Glomerular visceral epithelial cell (primary cell): ENCODE data around the gene TSPAN32.
"Not testable (repeated sequence)": the region's sequence is repeated elsewhere in the genome, so short reads cannot be mapped to it uniquely, and the experiment has no call there.

ENCODE experiments used
- DNase-seq: peaks from one replicate; pipeline ENCODE4 v3.0.0-alpha.2; 2016; ENCODE audit errors: extremely low spot score

TSPAN32 gene

DNA sequence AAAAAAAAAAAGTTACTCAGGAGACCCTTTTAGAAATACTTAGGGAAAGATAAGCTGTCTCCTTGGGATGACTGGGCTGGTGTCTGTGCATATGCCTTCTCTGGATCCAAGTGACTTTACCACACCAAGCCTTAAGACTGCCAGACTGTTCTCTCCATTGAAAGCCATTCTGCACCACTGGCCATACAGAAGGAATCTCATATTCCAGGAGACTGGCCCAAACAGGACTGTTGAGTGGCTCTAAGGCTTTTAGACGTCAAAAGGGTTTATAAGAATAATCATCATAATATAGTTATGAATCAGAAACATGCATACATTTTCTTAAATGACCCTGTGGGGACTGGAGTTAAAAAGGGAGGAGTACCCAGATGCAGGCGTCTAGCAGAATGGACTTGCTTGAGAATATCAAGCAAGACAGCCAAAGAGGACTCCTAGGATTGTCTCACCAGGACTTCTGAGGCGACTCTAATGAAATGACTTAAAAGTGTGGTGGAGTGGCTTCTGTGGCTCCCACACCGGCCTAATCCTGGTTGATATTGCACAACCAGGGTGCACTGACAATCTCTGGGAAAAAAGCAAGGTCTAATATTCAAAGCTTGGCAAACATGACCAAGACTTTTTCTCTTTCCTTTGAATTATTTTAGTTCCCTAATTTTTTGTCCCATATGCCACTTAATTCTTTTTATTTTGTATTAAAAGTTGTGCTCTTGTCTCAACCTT is 31.8 kb downstream of the TSPAN32 start:
- DNase-seq: not testable (repeated sequence)

DNA sequence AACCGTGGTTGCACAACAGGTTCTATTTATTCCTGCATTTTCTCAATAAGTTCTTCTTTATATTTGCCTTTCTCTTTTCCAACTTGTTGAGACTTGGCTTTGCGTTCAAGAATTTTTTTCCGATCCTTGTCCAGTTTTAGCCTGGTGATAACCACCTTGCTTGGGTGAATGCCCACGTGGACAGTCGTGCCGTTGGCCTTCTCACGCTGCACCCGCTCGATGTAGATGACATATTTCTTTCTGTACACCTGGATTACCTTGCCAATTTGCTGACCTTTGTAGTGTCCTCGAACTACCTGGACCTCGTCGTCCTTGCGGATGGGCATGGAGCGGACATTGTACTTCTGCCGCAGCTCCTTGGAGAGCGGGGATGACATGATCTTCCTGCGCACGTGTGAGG is 33.5 kb downstream of the TSPAN32 start:
- not testable (repeated sequence) for DNase-seq

DNA sequence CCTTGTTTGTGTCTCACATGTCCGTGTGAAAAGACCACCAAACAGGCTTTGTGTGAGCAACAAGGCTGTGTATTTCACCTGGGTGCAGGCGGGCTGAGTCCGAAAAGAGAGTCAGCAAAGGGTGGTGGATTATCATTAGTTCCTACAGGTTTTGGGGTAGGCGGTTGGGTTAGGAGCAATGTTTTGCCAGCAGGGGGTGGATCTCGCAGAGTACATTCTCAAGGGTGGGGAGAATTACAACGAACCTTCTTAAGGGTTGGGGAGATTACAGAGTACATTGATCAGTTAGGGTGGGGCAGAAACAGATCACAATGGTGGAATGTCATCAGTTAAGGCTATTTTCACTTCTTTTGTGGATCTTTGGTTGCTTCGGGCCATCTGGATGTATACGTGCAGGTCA is 36.9 kb downstream of the TSPAN32 start:
- not testable (repeated sequence) for DNase-seq

DNA sequence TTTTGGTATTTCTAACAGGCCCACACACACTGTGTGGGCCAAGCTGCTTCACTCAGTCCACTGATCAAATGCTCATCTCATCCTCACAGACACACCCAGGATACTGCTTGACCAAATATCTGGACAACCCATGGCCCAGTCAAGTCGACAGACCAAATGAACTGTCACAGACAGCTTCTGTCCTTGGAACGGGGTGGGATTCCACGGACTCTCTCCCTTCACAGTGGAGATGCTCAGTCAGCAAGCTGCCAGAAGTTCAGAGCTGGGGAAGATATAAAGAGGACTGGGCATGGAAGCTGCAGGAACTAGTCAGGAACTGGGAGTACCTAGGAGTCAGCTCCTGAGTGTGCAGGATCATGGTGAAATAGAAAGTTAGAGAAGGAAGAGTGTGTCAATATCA is 40.7 kb downstream of the TSPAN32 start:
- DNase-seq: no peak

DNA sequence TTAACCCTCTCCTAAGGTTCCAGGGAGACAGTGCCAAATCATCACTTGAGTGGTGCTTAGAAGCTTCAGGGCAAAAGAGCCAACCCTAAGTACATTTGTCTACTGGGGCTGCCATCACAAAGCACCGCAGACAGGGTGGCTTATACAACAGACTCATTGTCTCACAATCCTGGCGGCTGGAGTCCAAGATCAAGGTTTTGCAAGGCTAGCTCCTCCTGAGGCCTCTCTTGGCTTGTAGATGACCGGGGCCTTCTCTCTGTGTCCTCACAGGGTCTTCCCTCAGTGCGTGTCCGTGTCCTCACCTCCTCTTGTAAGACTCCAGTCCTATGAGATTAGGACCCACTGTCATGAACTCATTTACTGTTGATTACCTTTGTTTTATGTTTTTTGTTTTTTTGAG is 41.2 kb downstream of the TSPAN32 start:
- DNase-seq: no peak

DNA sequence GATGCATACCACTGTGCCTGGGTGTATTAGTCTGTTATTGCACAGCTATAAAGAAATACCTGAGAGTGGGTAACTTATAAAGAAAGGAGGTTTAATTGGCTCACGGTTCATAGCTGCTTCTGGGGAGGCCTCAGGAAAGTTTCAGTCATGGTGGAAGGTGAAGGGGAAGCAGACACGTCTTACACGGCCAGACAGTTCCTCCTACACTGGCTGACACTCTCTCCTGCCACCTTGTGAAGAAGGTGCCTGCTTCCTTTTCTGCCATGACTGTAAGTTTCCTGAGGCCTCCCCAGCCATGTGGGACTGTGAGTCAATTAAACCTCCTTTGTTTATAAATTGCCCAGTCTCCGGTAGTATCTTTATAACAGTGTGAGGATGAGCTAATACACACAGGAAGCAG is 41.7 kb downstream of the TSPAN32 start:
- no peak for DNase-seq

DNA sequence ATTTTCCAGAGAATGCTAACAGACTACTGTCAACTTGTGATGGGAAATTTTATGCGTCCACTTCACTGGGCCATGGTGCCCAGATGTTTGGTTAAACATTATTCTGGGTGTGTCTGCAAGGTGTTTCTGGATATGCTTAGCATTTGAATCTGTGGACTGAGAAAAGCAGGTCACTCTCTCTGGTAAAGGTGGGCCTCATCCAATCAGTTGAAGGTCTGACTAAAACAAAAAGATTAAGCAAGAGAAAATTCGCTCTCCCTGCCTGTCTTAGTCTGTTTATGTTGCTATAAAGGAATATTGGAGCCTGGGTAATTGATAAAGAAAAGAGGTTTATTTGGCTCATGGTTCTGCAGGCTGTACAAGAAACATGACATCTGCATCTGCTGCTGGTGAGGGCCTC is 43.2 kb downstream of the TSPAN32 start:
- DNase-seq: no peak

DNA sequence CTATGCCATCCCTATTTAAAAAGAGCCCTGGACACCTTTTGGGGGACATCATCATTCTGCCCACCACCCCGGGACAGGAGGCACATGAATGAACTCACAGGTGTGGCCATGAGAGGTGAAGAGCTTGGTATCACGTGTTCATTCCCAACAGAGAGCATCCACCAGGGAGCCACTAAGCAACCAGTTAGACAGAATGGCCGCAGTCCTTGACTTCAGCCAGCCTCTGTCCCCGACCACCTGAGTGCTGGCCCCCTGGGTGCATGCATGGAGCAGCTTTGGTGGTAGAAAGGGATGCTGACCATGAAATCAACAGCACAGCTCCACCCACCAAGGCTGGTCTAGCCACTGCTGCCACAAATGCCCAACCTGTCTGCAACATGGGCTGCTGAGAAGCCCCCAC is 44.2 kb downstream of the TSPAN32 start:
- DNase-seq: no peak

DNA sequence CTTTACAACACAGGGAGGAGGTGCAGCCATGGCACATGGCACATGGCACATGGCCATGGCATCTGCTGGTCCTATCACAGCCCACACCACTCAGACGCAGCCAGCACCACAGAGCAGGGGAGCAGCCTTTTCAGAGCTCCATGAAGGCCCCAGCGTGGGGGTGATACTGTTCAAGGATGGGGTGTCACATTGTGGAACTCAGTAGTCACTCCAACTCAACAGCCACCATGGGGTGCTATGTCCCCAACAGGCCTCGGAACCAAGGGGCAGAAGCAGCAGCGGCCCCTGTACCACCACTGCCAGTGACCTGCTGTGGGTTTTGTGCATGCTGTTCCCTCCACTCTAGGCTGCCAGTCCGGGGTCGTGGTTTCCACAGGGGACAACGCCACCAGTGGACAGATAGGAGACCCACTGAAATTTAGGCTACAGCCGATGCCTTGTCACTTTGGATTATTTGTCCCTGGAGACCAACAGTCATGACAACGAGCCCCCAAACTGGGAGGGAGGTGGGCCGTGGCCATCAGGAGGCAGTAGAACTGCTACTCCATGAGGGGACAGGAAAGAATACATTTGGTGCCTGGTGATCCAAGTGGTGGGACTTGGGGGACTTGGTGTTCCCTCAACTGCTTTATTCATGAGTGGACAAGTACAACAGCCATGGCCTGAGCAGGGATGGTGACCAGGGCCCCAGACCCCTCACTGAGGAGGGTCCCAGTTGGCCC is 44.9 kb downstream of the TSPAN32 start:
- DNase-seq: no peak

DNA sequence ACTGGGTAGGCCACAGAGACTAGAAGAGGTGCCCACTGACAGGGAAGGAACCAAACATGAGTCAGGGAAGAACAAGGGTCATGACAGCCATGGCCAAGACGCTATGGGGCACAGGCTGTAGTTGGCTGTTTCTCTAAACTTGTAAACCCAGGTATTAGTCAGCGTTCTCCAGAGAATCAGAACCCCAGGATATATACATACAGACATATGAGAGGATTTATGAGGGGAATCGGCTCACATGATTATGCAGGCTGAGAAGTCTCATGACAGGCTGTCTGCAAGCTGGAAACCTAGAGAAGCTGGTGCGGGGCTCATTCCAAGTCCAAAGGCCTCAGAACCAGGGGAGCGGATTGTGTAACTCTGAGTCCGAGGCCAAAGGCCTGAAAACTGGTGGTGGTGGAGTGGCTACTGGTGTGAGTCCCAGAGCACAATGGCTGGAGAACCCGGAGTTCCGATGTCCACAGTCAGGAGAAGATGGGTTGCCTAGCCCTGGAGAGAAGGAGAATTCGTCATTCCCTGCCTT is 45.6 kb downstream of the TSPAN32 start:
- no peak for DNase-seq

DNA sequence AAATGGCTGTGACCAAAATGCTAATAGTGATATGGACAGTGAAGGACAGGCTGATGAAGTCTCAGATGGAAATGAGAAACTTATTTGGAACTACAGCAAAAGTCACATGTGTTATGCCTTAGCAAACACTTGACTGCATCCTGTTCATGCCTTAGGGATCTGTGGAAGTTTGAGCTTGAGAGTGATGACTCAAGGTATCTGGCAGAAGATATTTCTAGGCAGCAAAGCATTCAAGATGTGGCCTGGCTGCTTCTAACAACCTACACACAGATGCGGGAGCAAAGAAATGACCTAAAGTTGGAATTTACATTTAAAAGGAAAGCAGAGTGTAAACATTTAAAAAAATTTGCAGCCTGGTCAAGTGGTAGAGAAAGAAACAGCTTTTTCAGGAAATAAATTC is 47.2 kb downstream of the TSPAN32 start:
- DNase-seq: no peak

DNA sequence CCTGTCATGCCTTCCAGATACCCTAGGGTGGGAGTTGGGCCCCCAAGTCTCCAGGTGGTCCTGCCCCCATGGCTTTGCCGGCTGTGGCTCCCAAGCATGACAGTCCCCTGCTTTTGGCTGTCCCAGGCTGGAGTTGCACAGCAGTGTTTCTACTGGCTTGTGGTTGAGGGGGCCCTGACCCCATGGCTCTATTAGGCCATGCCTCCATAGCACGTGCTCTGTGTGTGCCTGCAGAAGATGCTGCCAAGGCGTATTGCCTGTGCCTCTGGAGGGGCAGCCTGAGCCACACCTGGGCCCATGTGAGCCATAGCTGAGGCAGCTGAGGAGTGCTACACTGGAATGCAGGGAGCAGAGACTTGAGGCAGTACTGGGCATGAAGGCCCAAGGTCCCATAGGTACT is 49.9 kb downstream of the TSPAN32 start:
- no peak for DNase-seq

DNA sequence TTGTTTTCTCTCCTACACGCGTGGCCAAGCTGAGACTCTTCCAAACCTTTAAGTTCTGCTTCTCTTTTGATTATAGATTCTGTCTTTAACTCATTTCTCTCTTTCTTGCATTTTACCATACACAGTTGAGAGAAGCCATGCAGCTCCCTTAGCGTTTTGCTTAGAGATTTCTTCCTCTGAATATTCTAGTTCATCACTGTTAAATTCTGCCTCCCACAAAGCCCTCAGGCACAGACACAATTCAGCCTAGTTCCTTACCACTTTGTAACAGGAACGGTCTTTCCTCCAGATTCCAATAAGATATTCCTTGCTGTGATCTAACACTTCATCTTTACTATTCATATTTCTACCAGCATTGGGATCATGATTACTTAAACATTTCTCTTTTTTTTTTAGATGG is 50.6 kb downstream of the TSPAN32 start:
- DNase-seq: no peak

DNA sequence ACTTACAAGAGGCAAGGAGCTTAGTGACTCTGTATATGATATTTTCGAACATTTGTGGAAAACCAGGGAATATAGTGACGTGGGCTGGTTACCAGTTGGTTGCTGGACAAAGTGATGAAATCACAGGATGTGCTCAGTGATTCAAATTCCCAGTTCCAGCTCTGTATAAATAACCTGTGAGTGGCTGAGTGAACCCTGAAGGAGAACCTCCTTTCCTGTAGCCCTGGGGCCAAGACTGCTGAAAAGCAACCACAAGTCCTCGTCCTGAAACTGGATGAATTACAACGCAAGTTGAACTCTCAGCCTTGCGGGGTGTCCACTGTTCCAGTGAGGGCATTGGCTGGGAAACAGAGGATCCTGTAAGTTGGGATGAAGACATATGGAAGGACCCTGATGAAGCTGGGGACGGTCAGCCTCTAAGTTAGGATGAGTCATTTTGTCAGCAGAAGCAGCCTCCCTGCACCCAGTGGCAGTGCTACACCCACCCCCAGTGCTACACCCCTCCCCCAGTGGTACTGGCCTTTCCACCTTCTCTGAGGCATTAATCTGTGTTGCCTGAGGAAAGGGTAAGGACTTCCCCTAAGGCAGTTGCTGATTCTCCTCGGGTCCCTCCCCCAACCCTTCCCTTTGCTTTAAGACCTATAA is 53.3 kb downstream of the TSPAN32 start:
- no peak for DNase-seq

DNA sequence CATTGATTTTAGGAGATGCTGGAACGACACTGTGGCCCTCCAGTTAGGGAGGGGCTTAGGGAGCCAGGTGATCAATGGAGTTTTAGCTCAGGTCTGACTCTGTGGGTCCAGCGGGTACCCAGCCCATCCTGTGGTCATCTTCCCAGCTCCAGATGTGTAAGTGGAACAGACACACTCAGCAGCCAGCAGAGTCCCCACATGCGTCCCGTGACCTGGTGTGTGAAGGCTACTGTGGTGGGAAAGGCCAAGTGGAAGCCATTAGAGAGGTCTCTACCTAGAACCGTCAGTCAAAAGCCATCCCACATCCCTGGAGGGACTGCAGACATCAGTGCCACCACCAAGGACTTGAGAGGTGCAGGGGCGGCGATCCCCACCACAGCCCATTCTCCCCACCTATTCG is 55.4 kb downstream of the TSPAN32 start:
- DNase-seq: no peak

DNA sequence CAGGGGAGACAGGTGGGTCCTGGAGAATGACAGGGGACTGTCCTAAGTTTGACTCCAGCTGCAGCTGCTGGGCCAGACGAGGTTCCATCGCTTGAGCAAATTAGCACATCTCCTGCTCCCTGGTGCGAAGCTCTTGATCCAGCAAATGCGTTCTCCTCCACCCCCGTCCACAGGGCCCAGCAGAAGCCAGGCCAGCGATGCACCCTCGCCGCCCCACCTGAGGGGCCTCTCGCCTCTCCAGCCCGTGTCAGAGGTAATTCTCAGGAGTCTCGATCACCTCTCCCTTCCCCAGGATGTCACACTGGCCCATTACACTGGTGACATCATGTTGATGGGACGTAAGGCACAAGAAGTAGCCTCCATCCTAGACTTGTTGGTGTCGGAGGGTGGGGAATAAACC is 55.8 kb downstream of the TSPAN32 start:
- not testable (repeated sequence) for DNase-seq

DNA sequence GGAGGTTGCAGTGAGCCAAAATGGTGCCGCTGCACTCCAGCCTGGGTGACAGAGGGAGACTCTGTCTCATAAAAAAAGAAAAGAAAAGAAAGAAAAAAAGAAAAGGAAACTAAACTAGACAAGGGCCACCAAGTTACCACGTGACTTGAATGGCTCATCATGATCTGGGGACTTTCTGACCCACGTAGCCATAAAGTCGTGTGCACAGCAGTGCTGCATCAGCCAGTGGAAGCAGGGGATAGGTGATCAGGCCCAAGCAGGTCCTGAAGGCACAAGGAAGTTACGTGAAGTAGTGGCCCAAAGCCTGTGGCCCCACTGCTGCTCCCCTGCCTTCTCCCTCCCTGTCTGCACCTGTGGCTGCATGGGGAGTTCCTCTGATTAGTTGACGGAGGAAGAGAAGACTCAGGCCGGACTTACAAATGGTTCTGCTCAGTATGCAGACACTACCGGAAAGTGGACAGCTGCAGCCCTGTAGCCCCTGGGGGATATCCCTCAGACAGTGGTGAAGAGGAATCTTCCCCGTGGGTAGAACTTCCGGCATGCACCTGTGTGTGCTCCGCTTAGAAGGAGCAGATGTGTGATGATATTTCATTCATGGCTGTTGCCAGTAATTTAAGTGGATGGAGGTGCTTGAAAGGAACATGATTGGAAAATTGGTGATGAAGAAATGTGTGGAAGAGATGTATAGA is 57.1 kb downstream of the TSPAN32 start:
- no peak for DNase-seq

DNA sequence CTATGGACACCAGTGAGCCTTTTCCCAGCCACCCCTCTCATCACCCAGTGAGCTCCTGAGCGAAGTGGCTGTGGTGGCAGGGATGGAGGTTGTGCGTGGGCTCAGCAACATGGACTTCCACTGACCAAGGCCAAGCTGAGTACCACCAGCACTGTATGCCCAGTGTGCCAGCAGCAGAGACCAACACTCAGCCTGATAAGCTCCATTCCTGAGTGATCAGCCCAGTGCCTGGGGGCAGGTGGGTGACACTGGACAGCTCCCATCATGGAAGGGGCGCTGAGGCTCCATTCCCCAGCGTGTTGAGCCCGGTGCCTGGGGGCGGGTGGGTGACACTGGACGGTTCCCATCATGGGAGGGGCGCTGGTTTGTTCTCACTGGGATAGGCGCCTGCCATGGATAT is 57.7 kb downstream of the TSPAN32 start:
- no peak for DNase-seq

DNA sequence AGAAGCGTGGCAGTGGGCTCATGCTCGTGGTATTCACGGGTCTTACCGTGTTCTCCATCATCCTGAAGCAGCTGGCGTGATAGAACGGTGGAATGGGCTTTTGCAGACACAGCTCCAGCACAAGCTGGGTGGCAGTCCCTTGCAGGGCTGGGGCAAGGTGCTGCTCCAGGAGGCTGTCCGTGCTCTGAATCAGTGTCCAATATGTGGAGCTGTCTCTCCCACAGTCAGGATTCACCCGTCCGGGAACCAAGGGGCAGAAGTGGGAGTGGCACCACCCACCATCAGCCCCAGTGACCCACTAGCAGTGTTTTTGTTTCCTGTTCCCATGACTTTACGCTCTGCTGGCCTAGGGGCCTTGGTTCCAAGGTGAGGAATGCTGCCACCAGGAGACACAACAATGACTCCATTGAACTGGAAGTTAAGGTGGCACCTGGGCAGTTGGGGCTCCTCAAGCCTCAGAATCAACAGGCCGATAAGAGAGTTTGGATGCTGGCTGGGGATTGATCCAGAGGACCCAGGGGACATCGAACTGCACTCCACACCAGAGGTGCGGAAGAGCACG is 58.3 kb downstream of the TSPAN32 start:
- DNase-seq: no peak

DNA sequence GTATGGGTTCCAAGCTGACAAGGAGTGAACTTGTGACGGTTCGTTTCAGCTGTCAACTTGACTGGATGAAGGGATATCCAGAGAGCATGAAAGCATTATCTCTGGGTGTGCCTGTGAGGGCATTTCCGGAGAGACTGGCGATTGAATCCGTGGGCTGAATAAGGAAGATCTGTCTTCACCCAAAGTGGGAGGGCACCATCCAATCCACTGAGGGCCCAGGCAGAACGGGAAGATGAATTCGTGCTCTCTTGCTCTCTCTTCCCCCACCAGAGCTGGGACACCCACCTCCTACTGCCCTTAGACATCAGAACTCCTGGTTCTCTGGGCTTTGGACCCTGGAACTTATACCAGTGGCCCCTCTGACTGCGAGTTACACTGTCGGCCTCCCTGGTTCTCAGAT is 59.8 kb downstream of the TSPAN32 start:
- DNase-seq: no peak

DNA sequence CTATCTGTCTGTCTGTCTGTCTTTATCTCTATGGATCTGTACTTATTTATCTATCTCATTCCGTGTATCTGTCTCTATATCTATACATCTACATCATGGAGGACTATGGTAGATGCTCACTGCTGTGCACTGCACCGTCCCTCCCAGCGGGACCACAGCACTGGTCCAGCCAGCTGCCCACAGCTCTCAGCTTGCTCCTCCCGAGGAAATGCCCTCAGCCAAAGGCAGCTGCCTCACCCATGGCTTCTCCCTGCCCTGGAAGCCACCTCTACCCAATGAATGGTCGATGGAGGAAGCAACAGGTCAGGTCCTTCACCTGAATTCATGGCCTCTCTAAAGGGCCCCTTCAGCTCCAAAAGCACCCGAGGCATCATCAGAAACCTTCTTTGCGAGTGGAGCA is 60.6 kb downstream of the TSPAN32 start:
- DNase-seq: no peak

DNA sequence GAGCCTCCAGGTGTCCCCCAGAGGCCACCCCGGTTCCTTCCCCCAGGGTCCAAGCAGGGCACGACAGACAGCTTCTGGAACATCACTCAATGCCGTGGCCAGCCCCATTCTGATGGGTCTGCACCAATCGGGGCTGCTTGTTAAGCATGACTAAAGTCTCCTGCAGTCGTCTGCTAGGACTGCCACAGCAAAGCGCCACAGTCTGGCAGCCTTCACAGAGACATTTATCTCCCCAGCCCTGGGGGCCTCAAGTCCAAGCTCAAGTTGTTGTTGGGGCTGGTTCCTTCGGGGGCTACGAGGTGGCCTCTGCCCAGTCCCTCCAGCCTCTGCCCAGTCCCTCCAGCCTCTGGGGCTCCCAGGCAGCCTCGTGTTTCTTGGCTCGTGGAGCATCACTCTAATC is 61.3 kb downstream of the TSPAN32 start:
- no peak for DNase-seq
